HAP-1 (cell line): Measurements from ENCODE around the gene TRAPPC14.
"Not testable (repeated sequence)": the region's sequence is repeated elsewhere in the genome, so short reads cannot be mapped to it uniquely, and the experiment has no call there.

Source experiments
- DNase-seq, 2 experiments: peaks; one replicate each; pipeline ENCODE4 v3.0.0-alpha.2; 2016 to 2020; ENCODE audit warnings: low spot score in 2 of 2
- H3K27me3 ChIP-seq: fragments of 250-450 bp; sonication (Bioruptor Pico); 2 replicates; pipeline ENCODE4 v1.5.1; 2020; ENCODE audit warnings: low read depth, mild to moderate bottlenecking, moderate library complexity
- H3K36me3 ChIP-seq: fragments of 250-450 bp; sonication (Bioruptor Pico); replicated peaks from 2 replicates; pipeline ENCODE4 v1.5.1; 2020; ENCODE audit warnings: mild to moderate bottlenecking
- H3K4me1 ChIP-seq: fragments of 250-450 bp; sonication (Bioruptor Pico); 2 replicates; pipeline ENCODE4 v1.5.1; 2020; ENCODE audit warnings: mild to moderate bottlenecking
- H3K4me3 ChIP-seq: fragments of 250-450 bp; sonication (Bioruptor Pico); 2 replicates; pipeline ENCODE4 v1.5.1; 2020; ENCODE audit warnings: mild to moderate bottlenecking, moderate library complexity
- H3K9me3 ChIP-seq: fragments of 250-450 bp; sonication (Bioruptor Pico); 2 replicates; pipeline ENCODE4 v1.5.1; 2020; ENCODE audit warnings: mild to moderate bottlenecking, moderate library complexity
- in situ Hi-C: fragments of 300-500 bp; cut with MboI; formaldehyde crosslinking; loops from 3 replicates; pipeline ENCODE4 v1.14.3; 2020; ENCODE audit warnings: low sequenced_read_pairs, inconsistent platforms, mixed read lengths

Gene TRAPPC14

GRCh38 chr7:100182616-100183015 lies 24.1 kb upstream of the TRAPPC14 start:
- in situ Hi-C loops, H3K4me1 ChIP-seq, H3K27me3 ChIP-seq, H3K9me3 ChIP-seq, H3K36me3 ChIP-seq, DNase-seq, H3K4me3 ChIP-seq: not testable (repeated sequence)

- H3K36me3 ChIP-seq, DNase-seq, H3K4me3 ChIP-seq, H3K27me3 ChIP-seq, H3K4me1 ChIP-seq, in situ Hi-C loops, H3K9me3 ChIP-seq: not testable (repeated sequence)
Observed at GRCh38 chr7:100180084-100180483, 21.6 kb upstream of the TRAPPC14 start.

GRCh38 chr7:100177045-100178001 lies 18.8 kb upstream of the TRAPPC14 start, which contains the start of the genes GPC2 and STAG3:
Gene GPC2, minus strand, starts transcription at chr7:100177381. Its CDS starts 182 bp downstream, at chr7:100177199.
Gene STAG3, plus strand, starts transcription at chr7:100177918. Its CDS starts 2,639 bp downstream, at chr7:100180557.
- no peaks in the 10 kb centered on the region for H3K9me3 ChIP-seq
- in situ Hi-C loops, result no loop called here
- H3K27me3 ChIP-seq, result peaks cover 2% of the 10 kb centered on the region; the same call in 1 of the 2 replicates
- H3K4me3 ChIP-seq, result peak within 1 kb of the TSS; percentile 68
- H3K4me1 ChIP-seq, result peaks cover 7% of the 10 kb centered on the region
- H3K36me3 ChIP-seq, result no peaks in the 10 kb centered on the region
- DNase-seq, result peak; percentile 91 to 99

GRCh38 chr7:100176096-100177044 lies 17.8 kb upstream of the TRAPPC14 start:
- DNase-seq, result no peak
- Histone ChIP-seq H3K4me1 (peaks cover 7% of the 10 kb centered on the region), H3K9me3 (no peaks in the 10 kb centered on the region), H3K4me3 (peak overlapping the region; percentile 68), H3K36me3 (no peaks in the 10 kb centered on the region), H3K27me3 (no peaks in the 10 kb centered on the region)
- in situ Hi-C loops, result no loop called here

- no peak for DNase-seq
- Histone ChIP-seq H3K36me3 (no peaks in the 10 kb centered on the region), H3K4me3 (no peak overlapping the region), H3K4me1 (peaks cover 7% of the 10 kb centered on the region), H3K27me3 (no peaks in the 10 kb centered on the region), H3K9me3 (no peaks in the 10 kb centered on the region)
- in situ Hi-C loops, result no loop called here
Observed at GRCh38 chr7:100175296-100175935, 16.9 kb upstream of the TRAPPC14 start.

- H3K36me3 ChIP-seq, result no peaks in the 10 kb centered on the region
- H3K4me1 ChIP-seq, result peaks cover 7% of the 10 kb centered on the region
- in situ Hi-C loops, result no loop called here
- H3K9me3 ChIP-seq, result no peaks in the 10 kb centered on the region
- H3K27me3 ChIP-seq, result no peaks in the 10 kb centered on the region
- DNase-seq, result no peak
- no peak overlapping the region for H3K4me3 ChIP-seq
Observed at GRCh38 chr7:100174582-100174981, 16.1 kb upstream of the TRAPPC14 start.

- Histone ChIP-seq H3K9me3 (no peaks in the 10 kb centered on the region), H3K27me3 (no peaks in the 10 kb centered on the region), H3K36me3 (no peaks in the 10 kb centered on the region), H3K4me3 (no peak overlapping the region), H3K4me1 (peaks cover 7% of the 10 kb centered on the region)
- in situ Hi-C loops, result no loop called here
- no peak for DNase-seq
Observed at GRCh38 chr7:100173806-100174495, 15.4 kb upstream of the TRAPPC14 start.

- no peak overlapping the region for H3K4me3 ChIP-seq
- in situ Hi-C loops, result no loop called here
- peaks cover 20% of the 10 kb centered on the region for H3K4me1 ChIP-seq
- no peaks in the 10 kb centered on the region for H3K9me3 ChIP-seq
- H3K27me3 ChIP-seq, result peaks cover 3% of the 10 kb centered on the region; the same call in 1 of the 2 replicates
- no peak for DNase-seq
- H3K36me3 ChIP-seq, result no peaks in the 10 kb centered on the region
Observed at GRCh38 chr7:100171840-100172239, 13.3 kb upstream of the TRAPPC14 start.

GRCh38 chr7:100171087-100171681 lies 12.7 kb upstream of the TRAPPC14 start:
- Histone ChIP-seq H3K4me3 (no peak overlapping the region), H3K4me1 (peaks cover 14% of the 10 kb centered on the region), H3K9me3 (no peaks in the 10 kb centered on the region), H3K27me3 (peaks cover 7% of the 10 kb centered on the region; the same call in 1 of the 2 replicates), H3K36me3 (no peaks in the 10 kb centered on the region)
- no peak for DNase-seq
- in situ Hi-C loops, result no loop called here

- Histone ChIP-seq H3K4me3 (no peak overlapping the region), H3K36me3 (no peaks in the 10 kb centered on the region), H3K9me3 (no peaks in the 10 kb centered on the region), H3K4me1 (peaks cover 13% of the 10 kb centered on the region), H3K27me3 (peaks cover 7% of the 10 kb centered on the region; the same call in 1 of the 2 replicates)
- in situ Hi-C loops, result no loop called here
- no peak for DNase-seq
Observed at GRCh38 chr7:100170101-100170897, 11.8 kb upstream of the TRAPPC14 start.

- Histone ChIP-seq H3K36me3 (no peaks in the 10 kb centered on the region), H3K4me1 (peaks cover 13% of the 10 kb centered on the region), H3K9me3 (no peaks in the 10 kb centered on the region), H3K4me3 (no peak overlapping the region), H3K27me3 (peaks cover 7% of the 10 kb centered on the region; the same call in 1 of the 2 replicates)
- in situ Hi-C loops, result no loop called here
- no peak for DNase-seq
Observed at GRCh38 chr7:100169147-100169850, 10.8 kb upstream of the TRAPPC14 start.
